Gastroesophageal sphincter (tissue), 4 donors: ENCODE results near the gene TRIM74. TPM values are rescaled to one million over a fixed set of nuclear protein-coding genes. Genes with fewer than 3 reads are reported as not detected.
A peak's percentile ranks its signal among the peaks of the same experiment; 100 is the strongest.
"Not testable (repeated sequence)": the region's sequence is repeated elsewhere in the genome, so short reads cannot be mapped to it uniquely, and the experiment has no call there.

Experiments used
- ATAC-seq: fragments of 150-250 bp; one replicate; pipeline ENCODE4 v1.9.1; 2016; ENCODE audit warnings: mild to moderate bottlenecking, moderate library complexity
- H3K27ac ChIP-seq, 4 donors: fragments of 200-600 bp; sonication (generic) in 3 of 4; 1 replicate in 3 of 4; 2 replicates in 1 of 4; pipeline ENCODE4 v1.5.1; 2016 to 2019
- H3K27me3 ChIP-seq: fragments of 200-600 bp; sonication (generic); one replicate; pipeline ENCODE4 v1.5.1; 2019
- H3K36me3 ChIP-seq, 2 donors: fragments of 200-600 bp; sonication (generic); one replicate each; pipeline ENCODE4 v1.5.1; 2019; ENCODE audit warnings: control low read depth in 1 of 2
- H3K4me1 ChIP-seq, 3 donors: fragments of 200-600 bp; sonication (generic); 1 replicate in 2 of 3; 2 replicates in 1 of 3; pipeline ENCODE4 v1.5.1; 2016 to 2019; ENCODE audit warnings: control low read depth in 2 of 3
- H3K4me3 ChIP-seq, 2 donors: fragments of 200-600 bp; sonication (generic); one replicate each; pipeline ENCODE4 v1.5.1; 2019; ENCODE audit warnings: mild to moderate bottlenecking in 1 of 2, moderate library complexity in 1 of 2
- H3K9me3 ChIP-seq, 3 donors: fragments of 200-600 bp; sonication (generic); one replicate each; pipeline ENCODE4 v1.5.1; 2017 to 2019; ENCODE audit warnings: control low read depth in 2 of 3
- WGBS, 2 donors: methylation state at CpG; one replicate each; pipeline ENCODE4 v1.1.5; 2018; ENCODE audit warnings: low coverage in 1 of 2; 5-methylcytosine and 5-hydroxymethylcytosine counted together
- small RNA-seq, 4 donors: library from RNA; depleted of rRNA; stranded (forward); fragments of <200 nt; gene quantifications; one replicate each; pipeline ENCODE3, GENCODE V24; 2016
- total RNA-seq, 4 donors: library from RNA; depleted of rRNA; stranded (reverse); fragments of >200 nt; gene quantifications; one replicate each; pipeline ENCODE4 v1.1.0, GENCODE V29; 2016
- TF ChIP-seq, protein P1 (sequence below), 4 experiments: fragments of 200-600 bp in 2 of 4; fragments of 450-650 bp in 2 of 4; sonication (generic) in 1 of 4; IDR thresholded peaks; one replicate each; pipeline ENCODE4 v1.5.1; 2017 to 2019; ENCODE audit warnings: antibody characterized with exemption in 4 of 4, mild to moderate bottlenecking in 2 of 4, moderate library complexity in 2 of 4

TRIM74 gene
- total RNA-seq, 4 donors from 2014 or later, result 2.6 TPM; not detected in 3

DNA sequence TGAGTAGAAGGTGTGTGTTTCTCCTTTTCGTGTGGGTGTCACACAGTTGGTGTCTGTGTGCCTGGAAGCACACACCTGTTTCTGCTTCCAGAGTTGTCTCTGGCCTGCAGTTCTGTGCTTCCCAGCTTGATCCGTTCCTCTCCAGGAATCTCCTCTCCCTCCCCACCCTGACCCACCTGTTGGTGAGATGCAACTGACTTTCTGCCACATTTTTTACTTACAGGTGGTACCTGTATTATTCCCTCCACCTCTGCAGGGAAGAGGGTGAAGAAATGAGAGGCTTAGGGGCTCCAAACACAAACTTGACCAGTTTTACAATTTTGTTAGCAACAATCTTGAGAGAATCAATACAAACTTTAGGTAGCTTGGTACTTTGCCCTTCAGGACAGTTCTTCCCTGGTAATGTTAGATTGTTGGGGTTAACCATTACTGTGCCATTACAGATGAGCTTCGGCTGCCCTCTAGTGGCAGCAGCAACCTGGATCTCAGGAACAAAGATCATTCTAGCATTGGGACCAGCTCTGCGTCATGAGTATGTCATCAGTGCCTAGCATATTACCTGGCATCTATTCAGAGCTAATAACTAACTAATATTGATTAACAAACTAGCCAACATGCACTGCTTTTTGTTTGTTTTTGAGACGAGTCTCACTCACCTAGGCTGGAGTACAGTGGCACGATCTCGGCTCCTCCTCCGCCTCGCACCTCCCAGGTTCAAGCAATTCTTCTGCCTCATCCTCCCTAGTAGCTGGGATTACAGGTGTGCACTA, 54.3 kb downstream of the TRIM74 start:
- H3K9me3 ChIP-seq, H3K27me3 ChIP-seq, H3K4me3 ChIP-seq: not testable (repeated sequence)
- TF ChIP-seq, protein P1, sequence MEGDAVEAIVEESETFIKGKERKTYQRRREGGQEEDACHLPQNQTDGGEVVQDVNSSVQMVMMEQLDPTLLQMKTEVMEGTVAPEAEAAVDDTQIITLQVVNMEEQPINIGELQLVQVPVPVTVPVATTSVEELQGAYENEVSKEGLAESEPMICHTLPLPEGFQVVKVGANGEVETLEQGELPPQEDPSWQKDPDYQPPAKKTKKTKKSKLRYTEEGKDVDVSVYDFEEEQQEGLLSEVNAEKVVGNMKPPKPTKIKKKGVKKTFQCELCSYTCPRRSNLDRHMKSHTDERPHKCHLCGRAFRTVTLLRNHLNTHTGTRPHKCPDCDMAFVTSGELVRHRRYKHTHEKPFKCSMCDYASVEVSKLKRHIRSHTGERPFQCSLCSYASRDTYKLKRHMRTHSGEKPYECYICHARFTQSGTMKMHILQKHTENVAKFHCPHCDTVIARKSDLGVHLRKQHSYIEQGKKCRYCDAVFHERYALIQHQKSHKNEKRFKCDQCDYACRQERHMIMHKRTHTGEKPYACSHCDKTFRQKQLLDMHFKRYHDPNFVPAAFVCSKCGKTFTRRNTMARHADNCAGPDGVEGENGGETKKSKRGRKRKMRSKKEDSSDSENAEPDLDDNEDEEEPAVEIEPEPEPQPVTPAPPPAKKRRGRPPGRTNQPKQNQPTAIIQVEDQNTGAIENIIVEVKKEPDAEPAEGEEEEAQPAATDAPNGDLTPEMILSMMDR (IDR thresholded peaks at IDR 0.05), result peak; percentile 30 to 66 (median 64)
- peaks cover 0 to 47% of the 10 kb centered on the region in 2 donors for H3K36me3 ChIP-seq
- 51 to 75% methylated on average over 6 to 9 of the region's 9 CpGs for WGBS, 2 donors
- peaks cover 0 to 15% (median 0%) of the 10 kb centered on the region in 3 donors for H3K4me1 ChIP-seq
- H3K27ac ChIP-seq, result peak overlapping the region in 2 of 4 donors; percentile 29 to 35
- peak; percentile 51 for ATAC-seq

DNA sequence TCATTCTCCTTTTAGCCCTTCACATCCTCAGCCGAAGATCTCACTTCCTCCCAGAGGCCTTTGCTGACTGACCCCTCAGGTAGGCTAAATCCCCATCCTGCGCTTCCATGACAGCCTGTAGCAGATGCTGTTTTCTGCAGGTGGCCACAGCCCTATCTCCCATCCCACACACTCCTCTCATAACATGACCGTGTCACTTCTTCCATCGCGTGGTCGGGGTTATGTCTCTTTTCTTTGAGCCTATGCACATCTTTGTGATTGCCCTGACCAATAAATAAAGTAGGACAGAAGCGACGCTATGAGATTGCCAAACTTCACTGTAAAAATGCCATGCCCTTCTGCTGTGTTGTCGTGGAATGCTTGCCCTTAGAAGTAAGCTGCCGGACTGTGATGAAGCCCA, 55.5 kb downstream of the TRIM74 start:
- not testable (repeated sequence) for H3K4me3 ChIP-seq, H3K27me3 ChIP-seq, H3K27ac ChIP-seq, H3K9me3 ChIP-seq, ATAC-seq
- H3K36me3 ChIP-seq, result peaks cover 0 to 47% of the 10 kb centered on the region in 2 donors
- peaks cover 0 to 15% (median 0%) of the 10 kb centered on the region in 3 donors for H3K4me1 ChIP-seq
- 71 to 78% methylated on average over 5 to 10 of the region's 10 CpGs for WGBS, 2 donors

DNA sequence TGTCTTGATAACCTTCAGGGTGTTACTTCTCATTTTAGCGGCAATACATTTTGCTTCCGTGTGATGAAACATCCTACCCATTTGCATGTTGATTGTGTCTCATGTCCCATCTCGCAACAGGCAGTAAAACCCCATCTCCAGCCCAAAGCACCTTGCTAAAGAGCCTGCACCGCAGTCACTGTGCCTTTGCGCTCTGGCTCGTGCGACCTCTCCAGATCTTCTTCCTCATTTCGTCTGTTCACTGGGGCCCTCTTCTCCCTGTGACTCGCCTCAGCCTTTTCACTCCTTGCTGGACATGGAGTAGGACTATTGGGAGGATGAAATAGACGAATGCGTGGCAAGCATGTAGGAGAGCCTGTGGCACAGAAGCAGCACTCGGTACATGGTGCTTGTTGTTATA, 57.9 kb downstream of the TRIM74 start:
- not testable (repeated sequence) for H3K4me1 ChIP-seq, H3K27me3 ChIP-seq, H3K27ac ChIP-seq, H3K9me3 ChIP-seq, ATAC-seq, H3K4me3 ChIP-seq
- H3K36me3 ChIP-seq, result peaks cover 0 to 53% of the 10 kb centered on the region in 2 donors
- 83 to 89% methylated on average over 5 to 7 of the region's 12 CpGs for WGBS, 2 donors

Small RNA genes within 50 kb of the gene (small RNA-seq; reads per million reads assigned to genes)
- gene RF00019, result 0 reads per million in 4 donors

Other genes with a start within 250 kb of the TRIM74 start
- gene TYW1B, start 141.3 kb downstream of the TRIM74 start, total RNA-seq, result 1 to 10 TPM; 1.7 to 4.5 (median 3.2) TPM
- 10 to 100 TPM; 11.8 to 22.1 (median 14.6) TPM for gene POM121, start 44.4 kb downstream of the TRIM74 start, total RNA-seq
- not detected for gene SPDYE8, start 60.3 kb upstream of the TRIM74 start, total RNA-seq
- gene SPDYE11, start 88.4 kb upstream of the TRIM74 start, total RNA-seq, result not detected
- not detected for gene SPDYE9, start 116.6 kb upstream of the TRIM74 start, total RNA-seq